ENCODE data around the gene SLC6A4. TPM values are rescaled to one million over a fixed set of nuclear protein-coding genes. Genes with fewer than 3 reads are reported as not detected.

Gene SLC6A4
- total RNA-seq, result 1 to 10 TPM in 1 of 2 donors, under 1 TPM in 1; 0.38 to 1.8 TPM
- polyA plus RNA-seq (2013, experiment 1 of 2), result not detected
- polyA plus RNA-seq (2013, experiment 2 of 2), result not detected
- long read RNA-seq, experiment 1, result 0 reads
- long read RNA-seq, experiment 2, full-length matches to known transcripts, result 1 of 1 reads
- long read RNA-seq, experiment 2, partial matches to known transcripts, result 0 of 1 reads
- long read RNA-seq, experiment 2, other reads (novel, unspliced or antisense), result 0 of 1 reads
- long read RNA-seq, experiment 3, full-length matches to known transcripts, result 1 of 1 reads
- long read RNA-seq, experiment 3, partial matches to known transcripts, result 0 of 1 reads
- long read RNA-seq, experiment 3, other reads (novel, unspliced or antisense), result 0 of 1 reads
- long read RNA-seq, experiment 4, result 0 reads

GRCh38 chr17:30235386-30236296 lies at the start of gene SLC6A4:
Gene SLC6A4 (minus strand): TSS chr17:30235697. CDS start chr17:30221958, 13,739 bp downstream.
- TF ChIP-seq CTCF (conservative IDR thresholded peaks at IDR 0.05), result peak; percentile 15
- peaks cover 73% of the 10 kb centered on the region for H3K27me3 ChIP-seq (ENCODE audit: control insufficient read depth, insufficient read depth, low read length, poor library complexity, severe bottlenecking)
- Mint-ChIP-seq H3K27ac (no peak within 1 kb of the TSS), H3K4me1 (peaks cover 24% of the 10 kb centered on the region), H3K36me3 (ENCODE audit: low read depth) (peaks cover 9% of the 10 kb centered on the region), H3K27me3 (ENCODE audit: insufficient read depth) (peaks cover 79% of the 10 kb centered on the region), H3K4me3 (peak within 1 kb of the TSS; percentile 41), H3K9me3 (peaks cover 13% of the 10 kb centered on the region)
- DNase-seq, result peak; percentile 79
- H3K4me3 ChIP-seq (ENCODE audit: low read length), result peak within 1 kb of the TSS; percentile 76
- WGBS, 2 experiments (ENCODE audit: insufficient coverage in 1 of 2, insufficient read length in 1 of 2), result 3 to 14% methylated on average over 45 to 82 of the region's 82 CpGs
- H3K9ac ChIP-seq (ENCODE audit: extremely low read depth, low read length, poor library complexity, severe bottlenecking), result no peak within 1 kb of the TSS
- no peaks in the 10 kb centered on the region for H3K36me3 ChIP-seq (ENCODE audit: control insufficient read depth, insufficient read depth, low read length)
- H3K9me3 ChIP-seq (ENCODE audit: control insufficient read depth, low read length), result peaks cover 8% of the 10 kb centered on the region
- H3K27ac ChIP-seq (ENCODE audit: low read depth, low read length), result no peak within 1 kb of the TSS
- no peaks in the 10 kb centered on the region for H3K4me1 ChIP-seq (ENCODE audit: control insufficient read depth, insufficient read depth, low read length)

- Histone ChIP-seq H3K36me3 (ENCODE audit: control insufficient read depth, insufficient read depth, low read length) (peaks cover 73% of the 10 kb centered on the region), H3K4me3 (ENCODE audit: low read length) (no peak overlapping the region), H3K27me3 (ENCODE audit: control insufficient read depth, insufficient read depth, low read length, poor library complexity, severe bottlenecking) (no peaks in the 10 kb centered on the region), H3K9ac (ENCODE audit: extremely low read depth, low read length, poor library complexity, severe bottlenecking) (no peak overlapping the region), H3K4me1 (ENCODE audit: control insufficient read depth, insufficient read depth, low read length) (no peaks in the 10 kb centered on the region), H3K9me3 (ENCODE audit: control insufficient read depth, low read length) (no peaks in the 10 kb centered on the region), H3K27ac (ENCODE audit: low read depth, low read length) (no peak overlapping the region)
- Mint-ChIP-seq H3K9me3 (no peaks in the 10 kb centered on the region), H3K27me3 (ENCODE audit: insufficient read depth) (no peaks in the 10 kb centered on the region), H3K4me1 (no peaks in the 10 kb centered on the region), H3K4me3 (no peak overlapping the region), H3K36me3 (ENCODE audit: low read depth) (peaks cover 45% of the 10 kb centered on the region), H3K27ac (no peak overlapping the region)
- no peak for DNase-seq
- no peak for TF ChIP-seq CTCF (conservative IDR thresholded peaks at IDR 0.05)
These were observed 43.7 kb upstream of the SLC6A4 start for GRCh38 chr17:30279156-30279555.

- Histone ChIP-seq H3K36me3 (ENCODE audit: control insufficient read depth, insufficient read depth, low read length) (peaks cover 75% of the 10 kb centered on the region), H3K27me3 (ENCODE audit: control insufficient read depth, insufficient read depth, low read length, poor library complexity, severe bottlenecking) (no peaks in the 10 kb centered on the region), H3K27ac (ENCODE audit: low read depth, low read length) (no peak overlapping the region), H3K4me3 (ENCODE audit: low read length) (no peak overlapping the region), H3K4me1 (ENCODE audit: control insufficient read depth, insufficient read depth, low read length) (no peaks in the 10 kb centered on the region), H3K9ac (ENCODE audit: extremely low read depth, low read length, poor library complexity, severe bottlenecking) (no peak overlapping the region), H3K9me3 (ENCODE audit: control insufficient read depth, low read length) (no peaks in the 10 kb centered on the region)
- Mint-ChIP-seq H3K36me3 (ENCODE audit: low read depth) (peaks cover 47% of the 10 kb centered on the region), H3K9me3 (no peaks in the 10 kb centered on the region), H3K4me3 (no peak overlapping the region), H3K27me3 (ENCODE audit: insufficient read depth) (no peaks in the 10 kb centered on the region), H3K4me1 (no peaks in the 10 kb centered on the region), H3K27ac (no peak overlapping the region)
- TF ChIP-seq CTCF (conservative IDR thresholded peaks at IDR 0.05), result peak; percentile 83
- DNase-seq, result peak; percentile 77
These were observed 42.5 kb upstream of the SLC6A4 start for GRCh38 chr17:30278032-30278431.

Data from endodermal cell (in vitro differentiated cells).